Measurements from ENCODE around the gene BCL2L13.
"Not testable (repeated sequence)": the region's sequence is repeated elsewhere in the genome, so short reads cannot be mapped to it uniquely, and the experiment has no call there.

Gene BCL2L13

GRCh38 chr22:17761138-17761488 is 122.6 kb downstream of the BCL2L13 start:
- DNase-seq (ENCODE audit: low spot score) = no peak

DNA sequence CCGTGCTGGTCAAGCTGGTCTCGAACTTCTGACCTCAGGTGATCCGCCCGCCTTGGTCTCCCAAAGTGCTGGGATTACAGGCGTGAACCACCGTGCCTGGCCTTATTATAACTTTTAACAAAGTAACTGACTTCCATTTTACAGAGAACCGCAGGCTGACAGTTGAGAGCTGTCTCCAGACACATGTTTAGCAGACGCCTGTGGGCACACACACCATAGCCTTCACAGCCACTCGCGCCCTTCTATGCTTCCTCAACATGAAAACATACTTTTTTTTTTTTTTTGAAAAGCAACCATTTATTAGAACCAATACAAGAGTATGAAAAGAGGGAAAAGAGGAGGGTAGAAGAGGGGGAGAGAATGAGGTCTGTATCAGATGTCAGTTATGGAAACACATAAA is 124.9 kb downstream of the BCL2L13 start:
- not testable (repeated sequence) for DNase-seq (ENCODE audit: low spot score)

DNA sequence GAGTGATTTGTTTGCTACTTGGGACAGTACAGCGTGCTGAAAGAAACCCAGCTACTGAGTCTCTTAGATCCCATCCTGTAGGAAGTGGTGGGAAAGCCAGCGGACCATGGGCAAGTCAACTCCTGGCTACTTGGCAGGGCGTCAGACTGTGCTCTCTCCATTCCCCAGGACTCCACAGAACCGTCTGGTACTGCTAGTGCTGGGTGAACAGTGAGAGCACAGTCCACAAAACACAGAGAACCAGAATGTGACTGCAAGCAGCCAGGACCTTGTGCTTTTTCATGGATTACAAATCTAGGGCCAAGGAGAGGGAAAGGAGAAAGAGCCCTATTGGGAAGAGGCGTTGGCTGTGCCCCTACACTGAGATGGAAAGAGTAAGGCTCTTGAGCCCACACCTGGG is 125.5 kb downstream of the BCL2L13 start:
- DNase-seq (ENCODE audit: low spot score) = no peak

DNA sequence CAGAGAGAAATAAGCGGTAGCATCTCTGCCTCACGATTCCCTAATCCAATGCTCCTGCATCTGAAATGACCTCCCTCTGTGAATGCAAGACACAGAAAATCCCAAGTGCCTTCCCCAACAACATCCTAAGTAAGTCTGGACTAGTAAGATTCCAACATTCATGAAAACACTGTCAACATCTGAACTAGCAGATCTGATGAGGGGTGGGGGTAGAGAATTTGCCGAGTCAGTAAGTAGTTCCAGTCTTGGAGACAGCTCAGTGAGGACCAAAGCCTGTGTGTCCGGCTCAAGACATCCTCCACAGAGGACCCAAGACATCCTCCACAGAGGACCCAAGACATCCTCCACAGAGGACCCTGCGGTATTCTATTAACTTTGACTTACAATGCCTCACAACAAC is 126.3 kb downstream of the BCL2L13 start:
- not testable (repeated sequence) for DNase-seq (ENCODE audit: low spot score)

DNA sequence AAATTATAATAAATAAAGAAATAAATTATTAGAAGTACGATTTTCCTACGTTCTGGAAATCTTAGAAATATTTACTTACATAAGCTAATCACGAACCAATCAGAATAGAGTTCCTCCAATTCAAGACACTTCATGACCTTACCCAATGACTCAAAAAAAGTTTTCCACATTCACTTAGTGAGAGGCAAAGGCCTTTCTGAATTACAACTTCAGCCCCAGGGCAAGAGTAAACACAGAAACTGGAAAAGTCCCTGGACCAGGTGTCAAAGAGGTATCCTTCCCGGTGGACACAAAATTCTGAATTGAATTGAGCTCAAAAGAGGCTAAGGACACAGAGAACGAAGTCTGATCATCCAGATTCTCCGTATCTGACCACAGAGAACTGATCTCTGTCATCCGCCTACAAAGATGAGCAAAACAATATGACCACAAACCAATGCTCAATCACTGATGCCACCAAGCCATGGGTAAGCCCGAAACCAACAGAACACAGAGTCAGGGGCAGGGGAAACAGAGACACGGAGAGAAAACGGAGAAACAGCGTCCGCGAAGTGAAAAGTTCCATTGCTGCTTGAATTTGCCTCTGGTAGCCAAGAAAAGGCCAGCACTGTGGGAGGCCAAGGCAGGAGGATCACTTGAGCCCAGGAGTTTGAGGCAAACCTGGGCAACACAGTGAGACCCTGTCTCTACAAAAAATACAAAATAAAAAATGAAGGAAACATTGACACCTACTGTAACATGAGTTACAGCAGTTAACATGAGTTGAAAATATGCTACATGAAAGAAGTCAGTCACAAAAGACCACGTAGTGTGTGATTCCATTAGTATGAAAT is 128.9 kb downstream of the BCL2L13 start:
- DNase-seq (ENCODE audit: low spot score) = no peak

DNA sequence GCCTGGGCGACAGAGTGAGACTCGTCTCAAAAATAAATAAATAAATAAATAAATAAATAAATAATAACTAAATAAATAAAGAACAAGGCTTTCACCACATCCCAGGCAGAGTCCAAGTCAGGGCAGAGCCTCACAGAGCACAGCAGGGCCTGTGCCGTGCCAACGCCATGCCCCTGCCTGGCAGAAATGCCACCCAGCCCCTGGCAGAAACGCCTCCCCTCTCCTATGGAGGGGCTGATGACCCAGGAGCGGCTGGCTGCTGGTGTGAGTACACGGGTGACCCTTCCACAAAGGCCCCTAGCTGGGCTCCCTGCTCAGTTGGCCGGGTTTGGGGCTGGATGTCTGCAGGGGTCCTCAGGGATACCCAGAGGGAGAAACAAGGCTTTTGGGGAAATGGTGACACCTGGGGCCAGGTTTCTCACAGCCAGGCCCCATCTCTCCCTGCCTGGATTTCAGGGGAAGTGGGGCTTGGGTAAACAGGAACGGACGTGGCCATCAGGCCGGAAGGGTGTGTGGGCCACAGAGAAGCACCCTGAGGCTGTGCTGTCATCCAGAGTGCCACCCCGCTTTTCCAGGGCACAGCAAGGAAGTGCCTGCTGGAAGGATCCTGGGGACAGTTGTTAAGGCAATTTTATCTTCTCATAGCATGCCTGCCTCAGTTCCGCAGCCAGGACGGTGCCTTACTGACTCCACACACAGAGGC is 130.6 kb downstream of the BCL2L13 start:
- no peak for DNase-seq (ENCODE audit: low spot score)

- no peak for DNase-seq (ENCODE audit: low spot score)
These were observed 131.1 kb downstream of the BCL2L13 start for GRCh38 chr22:17769716-17770082.

GRCh38 chr22:17770180-17771077 is 131.9 kb downstream of the BCL2L13 start:
- no peak for DNase-seq (ENCODE audit: low spot score)

DNA sequence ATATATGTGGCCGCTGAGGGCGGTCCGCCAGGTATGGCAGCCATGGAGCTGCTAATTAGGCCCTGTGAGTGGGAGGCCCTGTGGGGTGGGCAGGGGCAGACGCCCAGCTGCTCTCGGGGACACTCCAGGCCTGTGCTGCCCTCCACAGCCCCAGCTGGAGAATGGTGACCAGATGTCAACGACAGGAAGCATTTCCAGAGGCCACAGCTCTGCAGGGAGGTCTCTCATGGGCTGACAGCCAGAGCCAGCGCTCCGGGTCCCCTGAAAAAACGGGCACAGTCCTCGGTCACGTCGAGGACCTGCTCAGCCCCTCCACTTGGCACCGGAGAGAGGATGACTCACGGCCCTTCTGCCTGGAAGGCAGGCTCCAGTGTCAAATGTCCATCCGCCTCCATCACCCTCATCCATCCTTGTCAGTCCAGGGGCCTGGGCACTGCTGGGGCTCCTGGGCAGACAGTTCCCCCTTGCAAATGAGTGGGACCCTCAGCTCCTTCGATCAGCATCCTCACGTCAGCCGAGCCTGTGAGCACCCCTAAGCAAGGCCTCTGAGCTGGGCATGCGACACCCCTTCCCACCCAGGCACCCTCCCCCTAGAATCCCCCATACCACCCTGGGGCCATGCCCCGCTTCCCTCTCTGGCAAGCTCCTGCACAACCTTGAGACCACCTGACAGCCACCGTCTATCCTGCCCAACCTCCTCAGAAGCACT is 133.8 kb downstream of the BCL2L13 start:
- DNase-seq (ENCODE audit: low spot score) = no peak

- DNase-seq (ENCODE audit: low spot score) = no peak
These were observed 134.5 kb downstream of the BCL2L13 start for GRCh38 chr22:17772958-17773605.

DNA sequence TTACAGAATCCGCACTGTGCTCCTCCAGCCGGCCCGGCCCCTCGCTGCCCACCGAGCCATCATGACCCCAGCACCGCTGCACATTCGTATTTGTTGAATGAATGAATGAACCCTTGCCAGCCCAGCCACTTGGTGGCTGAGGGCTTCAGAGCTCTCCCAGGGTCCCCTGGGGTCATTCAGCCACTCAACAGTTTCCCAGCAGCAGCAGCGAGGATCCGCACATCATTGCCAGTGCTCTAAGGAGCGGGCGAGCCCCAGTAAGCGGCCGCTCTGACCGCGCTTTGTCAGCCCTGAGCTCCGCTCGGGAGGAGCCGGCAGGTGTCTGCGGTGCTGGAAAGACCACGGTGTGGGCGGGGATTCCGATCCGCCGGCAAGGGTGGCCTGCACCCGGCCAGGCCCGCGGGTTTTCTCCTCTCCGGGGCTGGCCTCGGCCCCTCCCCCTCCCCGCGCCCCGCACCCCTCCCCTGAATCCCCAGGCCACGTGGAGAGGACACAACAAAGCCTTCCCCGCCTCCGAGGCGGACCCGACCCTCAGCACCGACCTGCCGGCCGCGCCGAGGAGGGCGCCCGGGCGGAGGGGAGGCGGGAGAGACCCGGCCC is 135.1 kb downstream of the BCL2L13 start:
- DNase-seq (ENCODE audit: low spot score) = peak; percentile 29

DNA sequence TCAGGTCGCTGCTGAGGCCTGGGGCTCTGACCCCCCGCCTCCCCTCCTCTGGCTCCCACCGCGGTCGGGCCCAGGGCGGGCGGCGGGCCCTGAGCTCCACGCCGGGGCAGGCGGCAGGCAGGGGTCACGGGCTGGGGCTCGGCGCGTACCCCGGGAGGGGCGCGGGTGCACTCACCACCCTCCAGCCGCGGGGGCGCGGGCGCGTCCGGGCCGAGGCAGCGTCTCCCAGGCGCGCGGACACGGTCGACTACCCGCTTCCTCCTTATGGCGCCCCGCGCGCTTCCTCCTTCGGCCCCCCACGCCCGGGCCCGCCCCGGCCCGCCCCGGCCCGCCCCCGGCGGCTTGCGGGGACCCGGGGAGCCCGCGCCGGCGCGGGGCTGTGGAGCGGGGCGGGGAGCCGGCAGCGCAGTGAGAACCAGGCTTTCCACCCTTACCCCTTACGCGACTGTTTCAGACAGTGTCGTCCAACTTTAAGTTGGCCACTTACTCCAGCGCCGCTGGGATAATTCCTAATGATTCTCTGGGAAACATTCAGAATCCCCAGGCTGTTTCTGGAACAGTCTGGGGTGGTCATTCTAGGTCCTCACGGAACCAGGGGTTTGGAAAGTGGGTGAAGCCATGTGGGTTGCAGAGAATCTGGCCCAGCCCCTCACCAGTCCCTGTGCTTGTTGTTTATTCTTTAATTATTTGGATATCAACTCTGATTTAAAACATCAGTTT is 135.8 kb downstream of the BCL2L13 start, which contains the start of gene BID:
TSS of gene BID (minus strand) at position 264 of the 720 bp plus-strand sequence. CDS start 24,353 bp downstream, outside the sequence.
- DNase-seq (ENCODE audit: low spot score) = peak; percentile 43

DNA sequence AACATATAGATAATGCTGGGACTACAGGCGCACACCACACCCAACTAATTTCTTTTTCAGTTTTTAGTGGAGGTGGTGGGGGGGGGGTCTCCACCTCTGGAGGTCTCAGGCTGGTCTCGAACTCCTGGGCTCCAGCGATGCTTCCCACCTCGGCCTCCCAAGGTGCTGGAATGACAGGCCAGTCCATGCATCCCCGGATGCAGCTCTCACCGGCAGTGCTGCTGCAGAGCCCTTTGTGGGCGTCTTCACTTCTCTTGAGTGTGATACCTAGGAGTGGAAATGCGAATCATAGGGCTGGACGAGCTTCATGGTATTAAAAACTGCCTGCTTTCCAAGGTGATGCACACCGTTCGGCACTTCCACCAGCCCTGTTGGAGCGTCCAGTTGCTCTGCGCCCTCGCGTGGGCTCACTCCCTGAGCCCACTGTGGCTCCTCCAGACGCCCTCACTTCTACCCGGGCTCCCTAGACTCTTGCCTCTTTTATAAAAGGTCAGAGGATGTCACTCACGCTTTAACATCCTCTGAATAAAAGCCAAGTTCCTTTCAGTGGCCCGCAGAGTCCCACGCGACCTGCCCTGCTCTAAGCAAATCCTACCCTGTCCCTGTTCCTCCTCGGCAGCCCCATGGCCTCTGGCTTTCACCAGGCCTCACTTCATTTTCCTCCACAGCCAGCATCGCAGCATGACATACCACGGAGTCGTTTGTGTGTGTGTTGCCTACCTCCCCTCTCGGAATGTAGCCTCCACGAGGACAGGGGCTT is 136.5 kb downstream of the BCL2L13 start:
- DNase-seq (ENCODE audit: low spot score) = no peak

DNA sequence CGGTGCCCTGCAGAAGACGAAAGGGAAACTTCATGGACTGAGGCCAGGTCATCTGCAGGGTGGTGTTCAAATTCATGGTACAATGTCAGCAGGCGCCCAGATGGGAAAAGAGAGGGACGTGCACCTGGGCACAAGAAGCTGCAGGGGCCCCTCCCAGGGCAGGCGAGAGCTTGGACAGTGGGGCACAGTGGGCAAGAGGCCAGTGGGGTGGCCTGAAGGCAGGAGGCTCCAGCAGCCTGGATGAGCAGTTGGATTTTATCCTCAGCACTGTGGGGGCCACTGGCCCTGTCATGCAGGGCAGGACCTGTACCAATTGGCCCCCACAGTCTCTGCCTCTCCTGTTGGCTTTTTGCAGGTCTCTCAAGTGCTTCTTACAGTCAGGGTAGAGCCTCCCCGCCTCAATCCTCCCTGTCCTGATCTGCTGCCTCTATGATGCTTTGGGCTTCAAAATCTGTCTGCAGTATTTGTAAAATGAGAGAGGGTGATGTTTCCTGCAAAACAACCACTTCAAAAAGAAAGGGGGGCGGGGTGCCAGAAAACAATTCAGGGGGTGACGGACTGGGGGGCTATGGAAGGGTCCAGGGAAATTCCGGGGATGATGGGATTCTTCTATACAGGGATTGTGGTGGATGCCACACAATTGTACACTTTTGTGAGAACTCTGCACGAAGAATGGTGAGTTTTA is 137.4 kb downstream of the BCL2L13 start:
- no peak for DNase-seq (ENCODE audit: low spot score)

GRCh38 chr22:17777005-17777716 is 138.6 kb downstream of the BCL2L13 start:
- DNase-seq (ENCODE audit: low spot score) = no peak

DNA sequence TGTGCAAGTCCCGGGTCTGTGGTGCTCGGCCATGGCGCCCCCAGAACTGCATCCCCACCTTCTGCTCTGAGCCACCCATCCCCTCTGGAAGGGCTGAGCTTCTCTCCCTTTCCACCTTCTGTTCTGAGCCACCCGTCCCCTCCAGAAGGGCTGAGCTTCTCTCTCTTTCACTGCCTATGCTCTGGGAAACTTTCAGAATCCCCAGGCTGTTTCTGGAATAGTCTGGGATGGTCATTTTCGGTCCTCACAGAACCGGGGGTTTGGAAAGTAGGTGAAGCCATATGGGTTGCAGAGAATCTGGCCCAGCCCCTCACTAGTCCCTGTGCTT is 139.1 kb downstream of the BCL2L13 start:
- DNase-seq (ENCODE audit: low spot score) = no peak

DNA sequence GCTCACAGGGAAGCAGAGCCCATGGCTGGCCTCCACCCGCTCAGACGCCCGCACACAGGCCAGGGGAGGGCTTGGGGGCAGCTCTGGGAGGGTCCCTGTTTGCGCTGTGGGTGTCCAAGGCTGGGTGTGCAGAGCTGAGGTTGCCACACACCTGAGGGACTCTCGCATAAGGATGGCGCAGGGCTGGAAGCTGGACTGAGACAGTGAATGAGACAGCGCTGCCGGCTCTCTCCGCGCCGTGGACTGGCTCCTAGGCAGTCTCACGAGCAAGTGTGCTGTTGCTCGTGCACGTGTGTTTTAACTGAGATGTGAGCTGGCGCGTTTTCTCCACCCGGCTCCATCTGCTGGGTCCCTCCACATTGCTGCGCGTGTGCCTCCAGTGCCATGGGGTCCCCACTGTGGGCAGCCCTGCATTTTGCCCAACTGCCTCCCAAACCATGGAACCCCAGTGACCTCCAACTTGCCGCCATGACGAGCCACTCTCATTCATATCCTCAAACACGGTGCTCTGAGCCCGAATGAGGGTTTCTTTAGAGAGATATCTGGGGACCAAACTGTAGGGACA is 139.9 kb downstream of the BCL2L13 start:
- no peak for DNase-seq (ENCODE audit: low spot score)

All from LoVo (cell line).